Stimulated activated CD8-positive, alpha-beta memory T cell treated with anti-CD3 and anti-CD28 coated beads, Interleukin-4, amount 100 ng/mL, for 4 hours (primary cell): ENCODE measurements around the gene NLRP6.
"Not testable (repeated sequence)": the region's sequence is repeated elsewhere in the genome, so short reads cannot be mapped to it uniquely, and the experiment has no call there.

Experiments used
- DNase-seq, 2 donors: peaks; one replicate each; pipeline ENCODE4 v3.0.0-alpha.2; 2020; ENCODE audit warnings: low read depth in 2 of 2, low spot score in 1 of 2

The NLRP6 gene

DNA sequence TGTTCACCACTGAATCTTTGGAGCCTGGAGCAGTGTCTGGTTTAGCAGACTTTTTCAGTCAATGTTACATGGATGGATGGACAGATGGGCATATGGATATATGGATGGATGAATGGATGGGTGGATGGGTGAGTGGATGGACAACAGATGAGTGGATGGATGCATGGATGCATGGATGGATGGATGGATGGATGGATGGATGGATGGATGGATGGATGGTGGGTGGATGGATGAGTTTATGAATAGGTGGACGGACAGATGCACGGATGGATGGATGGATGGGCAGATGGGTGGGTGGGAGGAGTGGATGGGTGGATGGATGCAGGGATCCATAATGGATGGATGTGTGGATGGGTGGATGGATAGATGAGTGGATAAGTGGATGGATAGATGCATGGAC is 22.4 kb upstream of the NLRP6 start:
- DNase-seq = no peak

DNA sequence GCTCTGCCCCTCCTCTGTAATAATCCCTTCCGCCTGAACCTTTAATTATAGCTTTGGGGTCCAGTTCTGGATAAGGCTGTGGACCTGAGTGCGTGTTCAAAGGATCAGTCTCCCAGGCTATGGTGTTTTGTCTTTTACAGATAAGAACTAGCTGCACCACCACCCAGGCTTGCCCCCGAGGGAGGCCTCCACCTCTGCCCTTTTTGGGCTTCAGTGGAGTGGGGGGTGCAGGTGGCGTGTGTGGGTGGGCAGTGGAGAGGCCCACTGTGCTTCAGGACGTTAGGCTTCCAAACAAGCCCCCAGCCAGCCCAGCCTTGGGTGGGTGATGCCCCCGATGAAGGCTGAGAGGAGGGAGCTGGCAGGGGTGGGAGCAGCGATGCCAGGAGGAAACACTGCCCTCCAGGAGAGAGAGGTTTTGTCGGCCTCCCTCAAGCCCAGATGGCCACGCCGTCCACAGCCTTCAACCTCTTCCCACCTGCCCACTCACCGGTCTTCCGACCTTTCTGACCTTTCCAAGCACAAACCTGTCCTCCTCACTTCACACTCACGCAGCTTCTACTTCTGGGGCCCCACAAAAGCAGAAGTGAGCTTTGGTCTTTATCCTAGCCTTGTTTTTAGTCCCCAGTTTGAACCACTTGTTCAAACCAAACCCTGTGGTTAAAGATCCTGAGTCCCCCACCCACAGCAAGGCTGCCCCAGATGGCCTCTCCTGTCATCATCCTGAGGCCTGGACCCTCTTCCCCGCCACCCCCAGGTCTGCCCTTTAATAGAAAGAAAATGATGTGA is 21.1 kb upstream of the NLRP6 start:
- DNase-seq = no peak

- no peak for DNase-seq
Observed at GRCh38 chr11:257766-258493, 20.3 kb upstream of the NLRP6 start.

GRCh38 chr11:259413-259812 is 18.8 kb upstream of the NLRP6 start:
- no peak for DNase-seq

DNA sequence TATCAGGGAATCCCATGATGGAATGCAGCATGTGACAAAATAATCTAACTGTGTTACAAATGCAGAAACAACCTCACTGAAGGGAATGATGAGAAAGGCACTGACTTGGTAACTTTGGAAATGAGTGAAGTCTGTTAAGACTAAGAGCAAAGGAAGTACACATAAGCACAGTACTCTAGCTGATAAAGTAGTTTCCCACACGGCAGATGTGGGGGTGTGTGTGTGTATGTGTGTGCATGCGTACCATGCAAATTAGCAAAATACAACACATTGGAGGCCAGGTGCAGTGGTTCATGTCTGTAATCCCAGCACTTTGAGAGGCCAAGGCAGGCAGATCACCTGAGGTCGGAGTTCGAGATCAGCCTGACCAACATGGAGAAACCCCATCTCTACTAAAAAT is 16.6 kb upstream of the NLRP6 start:
- no peak for DNase-seq

GRCh38 chr11:266676-267439 is 11.3 kb upstream of the NLRP6 start:
- no peak for DNase-seq

GRCh38 chr11:267491-267994 is 10.7 kb upstream of the NLRP6 start:
- DNase-seq = no peak

GRCh38 chr11:268716-269145 is 9.5 kb upstream of the NLRP6 start:
- not testable (repeated sequence) for DNase-seq

- no peak for DNase-seq
Observed at GRCh38 chr11:269146-269890, 8.9 kb upstream of the NLRP6 start.

DNA sequence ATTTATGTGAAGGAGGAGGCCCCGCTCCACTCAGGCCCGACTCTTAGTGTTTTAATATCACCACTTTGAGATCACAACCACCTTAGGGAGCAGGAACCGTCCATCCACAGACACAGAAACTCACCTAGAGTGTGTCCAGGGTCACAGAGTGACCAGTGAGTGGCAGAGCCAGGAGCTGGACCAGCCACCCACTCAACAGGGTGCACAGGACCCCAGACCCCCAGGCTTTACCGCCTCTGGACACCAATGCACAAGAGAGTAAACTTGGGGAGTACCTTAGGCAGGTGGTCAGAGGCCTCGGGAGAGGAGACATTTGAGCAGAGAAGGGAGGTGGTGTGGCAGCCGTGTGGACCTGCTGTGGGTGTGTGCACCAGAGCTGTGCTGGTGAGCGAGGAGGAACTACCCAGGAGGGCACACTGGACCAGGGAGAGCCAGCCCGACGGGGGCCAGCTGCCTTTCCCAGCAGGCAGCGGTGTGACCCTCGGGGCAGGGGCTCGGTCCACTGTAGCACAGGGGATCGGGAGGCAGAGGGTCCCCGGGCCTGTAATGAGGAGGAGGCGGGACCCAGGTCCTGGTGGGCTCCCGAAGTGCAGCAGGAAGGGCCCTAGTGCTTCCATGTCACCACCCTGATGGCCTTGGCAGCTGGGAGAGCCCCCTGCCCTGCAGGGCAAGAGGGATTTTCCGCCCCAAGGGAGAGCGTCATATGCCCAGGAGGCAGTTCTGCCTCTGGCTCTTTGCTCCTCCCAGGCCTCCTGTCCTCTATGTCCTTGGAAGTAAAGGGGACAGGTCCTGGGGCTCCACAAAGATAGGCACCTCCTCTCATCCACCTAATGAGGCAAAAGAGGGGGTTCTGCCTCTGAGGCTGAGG is 7.5 kb upstream of the NLRP6 start:
- DNase-seq = no peak

DNA sequence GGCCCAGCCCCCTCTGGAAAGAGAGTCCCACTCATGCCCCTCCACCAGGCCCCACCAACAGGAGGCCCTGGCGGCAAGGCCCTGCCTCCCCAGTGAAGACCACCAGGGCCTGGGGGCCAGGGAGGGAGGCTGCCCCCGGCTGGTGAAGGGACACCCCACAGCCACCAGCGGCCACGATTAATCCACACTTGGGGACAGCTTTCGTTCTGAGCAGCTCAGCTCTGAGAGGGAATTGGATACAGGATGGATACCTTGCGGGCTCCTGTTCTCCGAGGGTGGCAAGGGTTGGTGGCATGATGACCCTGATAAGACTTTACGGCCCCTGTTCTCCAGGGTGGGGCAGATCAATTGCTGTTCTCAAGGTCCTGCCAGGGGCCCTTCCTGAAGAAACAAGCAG is 6.9 kb upstream of the NLRP6 start:
- no peak for DNase-seq

GRCh38 chr11:272195-272930 is 5.8 kb upstream of the NLRP6 start:
- DNase-seq = no peak

GRCh38 chr11:272931-273198 is 5.3 kb upstream of the NLRP6 start:
- no peak for DNase-seq

- no peak for DNase-seq
Observed at GRCh38 chr11:276219-276618, 2.0 kb upstream of the NLRP6 start.

- DNase-seq = no peak
Observed at GRCh38 chr11:279040-279965, 1.1 kb downstream of the NLRP6 start.

- DNase-seq = no peak
Observed at GRCh38 chr11:279966-280705, 1.9 kb downstream of the NLRP6 start.

DNA sequence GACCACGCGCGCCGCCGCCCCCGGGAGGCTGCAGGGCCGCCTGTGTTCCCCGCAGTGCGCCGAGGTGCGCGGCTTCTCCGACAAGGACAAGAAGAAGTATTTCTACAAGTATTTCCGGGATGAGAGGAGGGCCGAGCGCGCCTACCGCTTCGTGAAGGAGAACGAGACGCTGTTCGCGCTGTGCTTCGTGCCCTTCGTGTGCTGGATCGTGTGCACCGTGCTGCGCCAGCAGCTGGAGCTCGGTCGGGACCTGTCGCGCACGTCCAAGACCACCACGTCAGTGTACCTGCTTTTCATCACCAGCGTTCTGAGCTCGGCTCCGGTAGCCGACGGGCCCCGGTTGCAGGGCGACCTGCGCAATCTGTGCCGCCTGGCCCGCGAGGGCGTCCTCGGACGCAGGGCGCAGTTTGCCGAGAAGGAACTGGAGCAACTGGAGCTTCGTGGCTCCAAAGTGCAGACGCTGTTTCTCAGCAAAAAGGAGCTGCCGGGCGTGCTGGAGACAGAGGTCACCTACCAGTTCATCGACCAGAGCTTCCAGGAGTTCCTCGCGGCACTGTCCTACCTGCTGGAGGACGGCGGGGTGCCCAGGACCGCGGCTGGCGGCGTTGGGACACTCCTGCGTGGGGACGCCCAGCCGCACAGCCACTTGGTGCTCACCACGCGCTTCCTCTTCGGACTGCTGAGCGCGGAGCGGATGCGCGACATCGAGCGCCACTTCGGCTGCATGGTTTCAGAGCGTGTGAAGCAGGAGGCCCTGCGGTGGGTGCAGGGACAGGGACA is 2.7 kb downstream of the NLRP6 start:
- DNase-seq = no peak
